GM12892 (cell line): Measurements from ENCODE around the gene CACNA2D4.

Experiments used
- POLR2A ChIP-seq: IDR thresholded peaks from 2 replicates; pipeline ENCODE4 v1.6.1; 2011; ENCODE audit warnings: low read depth, low read length, control low read depth
- POLR2AphosphoS5 ChIP-seq: IDR thresholded peaks from 2 replicates; pipeline ENCODE4 v1.6.1; 2011; ENCODE audit warnings: low read depth, low read length, control low read depth

GRCh38 chr12:1965916-1966315 lies 47.5 kb upstream of the CACNA2D4 start:
- TF ChIP-seq POLR2A, result no peak
- TF ChIP-seq POLR2AphosphoS5, result no peak
